Activated CD4-positive, alpha-beta T cell treated with anti-CD3 and anti-CD28 coated beads, Interleukin-2, amount 50 U/mL, for 24 hours (primary cell): ENCODE results near the gene CD8A.
"Not testable (repeated sequence)": the region's sequence is repeated elsewhere in the genome, so short reads cannot be mapped to it uniquely, and the experiment has no call there.

Experiments used
- DNase-seq, 2 donors: peaks; one replicate each; pipeline ENCODE4 v3.0.0-alpha.2; 2020; ENCODE audit warnings: low read depth in 1 of 2, low spot score in 1 of 2

The CD8A gene

GRCh38 chr2:86741889-86742498, 48.7 kb downstream of the CD8A start:
- not testable (repeated sequence) for DNase-seq

DNA sequence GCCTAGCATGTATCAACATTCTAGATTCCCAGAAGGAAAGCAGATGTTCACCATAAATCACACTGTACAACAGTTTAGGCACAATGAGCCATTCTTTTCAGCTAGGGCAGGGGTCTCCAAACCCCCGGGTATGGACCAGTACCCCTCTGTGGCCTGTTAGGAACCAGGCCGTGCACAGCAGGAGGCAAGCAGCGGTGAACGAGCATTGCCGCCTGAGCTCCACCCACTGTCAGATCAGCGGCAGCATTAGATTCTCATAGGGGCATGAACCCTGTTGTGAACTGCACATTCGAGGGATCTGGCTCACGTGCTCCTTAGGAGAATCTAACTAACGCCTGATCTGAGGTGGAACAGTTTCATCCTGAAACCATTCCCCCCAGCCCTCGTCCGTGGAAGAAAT, 50.8 kb downstream of the CD8A start:
- not testable (repeated sequence) for DNase-seq

DNA sequence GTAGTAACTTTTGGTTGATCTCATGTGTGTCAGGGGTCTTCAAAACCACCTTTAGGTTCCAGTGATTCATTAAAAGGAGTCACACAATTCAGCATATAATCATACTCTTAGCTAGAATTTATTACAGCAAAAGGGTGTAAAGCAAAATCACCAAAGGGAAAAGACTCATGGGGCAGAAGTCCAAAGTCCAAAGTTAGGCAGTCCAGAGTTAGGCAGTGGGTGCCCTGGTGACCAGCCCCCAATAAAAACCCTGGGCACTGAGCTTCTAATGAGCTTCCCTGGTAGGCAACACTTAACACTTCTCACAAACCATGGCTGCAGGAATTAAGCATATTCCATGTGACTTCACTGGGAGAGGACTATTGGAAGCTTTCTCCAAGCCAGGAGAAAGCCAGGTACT, 51.2 kb downstream of the CD8A start:
- DNase-seq: not testable (repeated sequence)

DNA sequence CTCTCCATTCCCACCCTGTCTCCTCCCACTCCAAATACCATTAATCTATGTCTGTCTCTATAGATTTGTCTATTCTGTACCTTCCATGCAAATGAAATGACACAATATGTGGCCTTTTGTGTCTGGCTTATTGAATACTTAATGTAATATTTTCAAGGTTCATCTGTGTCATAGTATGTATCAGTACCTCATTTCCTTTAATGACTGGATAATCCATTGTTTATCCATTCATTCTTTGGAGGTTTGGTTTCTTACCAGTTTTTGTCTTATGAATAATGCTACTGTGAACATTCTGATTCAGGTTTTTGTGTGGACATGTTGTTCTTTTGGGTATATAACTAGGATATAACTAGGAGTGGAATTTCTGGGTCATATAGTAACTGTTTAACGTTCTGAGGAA, 55.8 kb downstream of the CD8A start:
- DNase-seq: not testable (repeated sequence)
